Activated naive CD4-positive, alpha-beta T cell treated with anti-CD3 and anti-CD28 coated beads for 36 hours (primary cell): ENCODE measurements around the gene WNK2. TPM values are rescaled to one million over a fixed set of nuclear protein-coding genes. Genes with fewer than 3 reads are reported as not detected.

Experiments
- total RNA-seq, 2 experiments: library from RNA; stranded (reverse); gene quantifications; one replicate each; pipeline ENCODE4 v1.2.3, GENCODE V29; 2021

The WNK2 gene
- total RNA-seq, 2 experiments from 2014 or later, result 5.2 to 5.8 TPM

Other genes starting within 250 kb of the WNK2 start
- 10 to 100 TPM; 57.7 to 58.8 TPM for gene FGD3, start 236.6 kb upstream of the WNK2 start, total RNA-seq
- 10 to 100 TPM; 62.7 to 68.3 TPM for gene SUSD3, start 125.4 kb upstream of the WNK2 start, total RNA-seq
- gene CARD19, start 87.9 kb upstream of the WNK2 start, total RNA-seq, result 10 to 100 TPM; 51.4 to 52.0 TPM
- 10 to 100 TPM; 93.9 to 96.9 TPM for gene NINJ1, start 49.9 kb upstream of the WNK2 start, total RNA-seq